Endothelial cell of umbilical vein (primary cell): ENCODE measurements around the gene CACNB4. TPM values are rescaled to one million over a fixed set of nuclear protein-coding genes. Genes with fewer than 3 reads are reported as not detected.
A peak's percentile ranks its signal among the peaks of the same experiment; 100 is the strongest.

ENCODE experiments used
- BruUV-seq: library from RNA; stranded (reverse); fragments of 400-500 nt; replicated peaks from 2 replicates; lab custom pipeline; 2021; lab: Mats Ljungman, UMichigan
- CTCF ChIA-PET: fragments of 300-600, 350-600 bp; sonication (Branson Sonifier 250); formaldehyde crosslinking; loops from one replicate; lab custom pipeline; 2021; ENCODE audit warnings: antibody characterized with exemption, inconsistent platforms; lab: Charles Lee
- POLR2A ChIA-PET: fragments of 300-600, 350-600 bp; sonication (Branson Sonifier 250); formaldehyde crosslinking; loops from one replicate; lab custom pipeline; 2021; ENCODE audit warnings: antibody characterized with exemption, inconsistent platforms; lab: Charles Lee
- DNase-seq: peaks from one replicate; pipeline ENCODE4 v3.0.0-alpha.2; 2011; ENCODE audit warnings: low read depth, low spot score
- FAIRE-seq: peaks from 2 replicates; lab custom pipeline; 2011; peaks lifted over from hg19 to GRCh38; lab: Jason Lieb, UNC
- H2AFZ ChIP-seq: 2 replicates; pipeline ENCODE4 v1.6.0; 2012; ENCODE audit warnings: low read depth, low read length, control low read depth, inconsistent platforms
- H3K27ac ChIP-seq: 2 replicates; pipeline ENCODE4 v1.5.1; 2011; ENCODE audit warnings: low read depth, mild to moderate bottlenecking, control low read depth, low read length, moderate library complexity; ENCODE audit not compliant: insufficient read depth
- H3K27me3 ChIP-seq, 2 experiments: 2 replicates each; pipeline versions ENCODE4 v1.6.0 to v1.6.1; 2011; ENCODE audit warnings: low read length in 2 of 2, mixed read lengths in 1 of 2; ENCODE audit not compliant: control insufficient read depth in 2 of 2, insufficient read depth in 2 of 2
- H3K36me3 ChIP-seq, 2 experiments: 2 replicates in 1 of 2; 3 replicates in 1 of 2; pipeline ENCODE4 v1.5.1; 2011; ENCODE audit warnings: low read length in 2 of 2, mild to moderate bottlenecking in 1 of 2, moderate library complexity in 1 of 2; ENCODE audit not compliant: control insufficient read depth in 2 of 2, insufficient read depth in 2 of 2; ENCODE audit errors: extremely low read depth in 1 of 2
- H3K4me1 ChIP-seq: 3 replicates; pipeline ENCODE4 v1.5.1; 2011; ENCODE audit warnings: mild to moderate bottlenecking, low read length; ENCODE audit not compliant: control insufficient read depth, insufficient read depth; ENCODE audit errors: extremely low read depth
- H3K4me2 ChIP-seq: 2 replicates; pipeline ENCODE4 v1.6.1; 2011; ENCODE audit warnings: low read length, control low read depth, mixed read lengths; ENCODE audit not compliant: insufficient read depth
- H3K4me3 ChIP-seq, 3 experiments: fragments of 200-600 bp in 1 of 3; sonication (generic), shearing (Covaris generic) in 1 of 3; replicated peaks in 1 of 3; 2 replicates each; pipeline ENCODE4 v1.5.1; 2011 to 2016; ENCODE audit warnings: control low read depth in 3 of 3, low read length in 3 of 3, mild to moderate bottlenecking in 2 of 3, inconsistent platforms in 1 of 3, low read depth in 1 of 3, moderate library complexity in 1 of 3; ENCODE audit not compliant: insufficient read depth in 1 of 3
- H3K79me2 ChIP-seq: 2 replicates; pipeline ENCODE4 v1.6.0; 2012; ENCODE audit warnings: low read length, inconsistent platforms; ENCODE audit not compliant: control insufficient read depth, insufficient read depth
- H3K9ac ChIP-seq: replicated peaks from 2 replicates; pipeline ENCODE3; 2011; ENCODE audit warnings: low read length, control low read depth; ENCODE audit not compliant: insufficient read depth; ENCODE audit errors: extremely low read depth
- H3K9me1 ChIP-seq: replicated peaks from 3 replicates; pipeline ENCODE4 v1.6.0; 2011; ENCODE audit warnings: mild to moderate bottlenecking, low read length; ENCODE audit not compliant: control insufficient read depth, insufficient read depth; ENCODE audit errors: extremely low read depth
- H3K9me3 ChIP-seq: replicated peaks from 2 replicates; pipeline ENCODE4 v1.5.1; 2012; ENCODE audit warnings: low read length, inconsistent platforms; ENCODE audit not compliant: control insufficient read depth, insufficient read depth
- H4K20me1 ChIP-seq: replicated peaks from 2 replicates; pipeline ENCODE3; 2011; ENCODE audit warnings: mild to moderate bottlenecking, low read length; ENCODE audit not compliant: control insufficient read depth, insufficient read depth; ENCODE audit errors: extremely low read depth
- FOS ChIP-seq: IDR thresholded peaks from 2 replicates; pipeline ENCODE4 v1.6.1; 2011; ENCODE audit warnings: mild to moderate bottlenecking, low read length, moderate library complexity, borderline replicate concordance; ENCODE audit not compliant: insufficient read depth
- GATA2 ChIP-seq: IDR thresholded peaks from 2 replicates; pipeline ENCODE4 v1.7.0; 2011; ENCODE audit warnings: low read depth, mild to moderate bottlenecking, moderate library complexity, mixed read lengths, low read length; ENCODE audit not compliant: insufficient read length, insufficient read depth
- JUN ChIP-seq: IDR thresholded peaks from 2 replicates; pipeline ENCODE4 v1.6.1; 2011; ENCODE audit warnings: borderline replicate concordance, low read depth; ENCODE audit not compliant: insufficient read length, insufficient read depth
- POLR2AphosphoS5 ChIP-seq: IDR thresholded peaks from 2 replicates; pipeline ENCODE4 v1.6.1; 2012; ENCODE audit warnings: low read depth, mild to moderate bottlenecking, control low read depth, low read length, moderate library complexity; ENCODE audit not compliant: insufficient read depth
- dilution Hi-C: fragments of 300-500 bp; cut with MboI; formaldehyde crosslinking; loops from one replicate; pipeline ENCODE4 v1.15.0; 2019; ENCODE audit warnings: low sequenced_read_pairs; ENCODE audit not compliant: extremely low pct_ligation_motif_present
- intact Hi-C: fragments of 100-400 bp; cut with micrococcal nuclease; formaldehyde crosslinking; loops from one replicate; pipeline ENCODE4 v1.10.0; 2022
- polyA plus RNA-seq, 4 experiments: library from polyadenylated mRNA; depleted of rRNA in 3 of 4; stranded (reverse) in 3 of 4; unstranded in 1 of 4; fragments of >200 nt; gene quantifications; 2 replicates each; pipeline versions ENCODE4 v1.2.1 to v1.2.3, GENCODE V29; 2011 to 2012; ENCODE audit warnings: missing spikeins in 1 of 4
- total RNA-seq: library from RNA; stranded (reverse); gene quantifications from 2 replicates; pipeline ENCODE4 v1.2.3, GENCODE V29; 2021
- TF ChIP-seq, protein P1 (sequence below): IDR thresholded peaks from 2 replicates; pipeline ENCODE4 v1.6.1; 2011; ENCODE audit not compliant: insufficient read depth, insufficient read length

Gene CACNB4
- total and polyA plus RNA-seq, 2 donors (not counting 3 experiments of a cell fraction or from before 2014, with no cell fraction given), result 0.23 to 0.58 TPM

DNA sequence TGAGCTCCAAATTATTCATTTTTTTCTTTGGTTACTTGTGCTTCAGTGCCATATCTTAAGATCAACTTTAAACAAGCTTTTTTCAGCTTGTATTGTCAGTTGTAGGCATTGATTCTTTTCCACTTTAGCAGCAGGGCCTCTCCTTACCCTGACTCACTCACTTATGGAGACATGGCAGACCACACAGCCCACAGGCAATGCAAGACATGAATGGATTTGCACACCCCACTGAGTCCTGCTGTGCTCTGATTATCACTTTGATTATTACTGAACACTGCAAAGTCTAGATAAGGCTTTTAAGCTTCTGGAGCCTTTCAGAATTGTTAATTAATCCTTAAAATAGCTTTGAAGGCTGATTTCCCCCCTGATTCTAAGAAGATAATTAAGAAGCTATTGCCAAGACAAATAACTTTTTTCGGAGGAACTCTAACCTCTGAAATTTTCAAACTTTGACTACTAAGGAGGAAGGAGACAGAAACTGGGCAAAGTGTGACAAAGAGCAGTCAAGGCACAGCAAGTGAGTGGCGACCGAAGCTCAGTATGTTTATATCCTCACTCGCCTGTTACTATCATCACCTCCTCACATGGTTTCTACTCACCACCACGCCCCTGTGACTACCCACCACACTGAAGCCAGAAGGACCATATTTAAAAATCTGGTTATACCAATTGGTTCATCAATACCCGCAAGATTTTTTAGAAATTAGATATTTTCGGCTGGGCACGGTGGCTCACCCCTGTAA, 43.3 kb downstream of the CACNB4 start:
- no TSS peak for BruUV-seq
- H3K36me3 ChIP-seq, result no peaks in the 10 kb centered on the region
- H3K9ac ChIP-seq, result no peak overlapping the region

DNA sequence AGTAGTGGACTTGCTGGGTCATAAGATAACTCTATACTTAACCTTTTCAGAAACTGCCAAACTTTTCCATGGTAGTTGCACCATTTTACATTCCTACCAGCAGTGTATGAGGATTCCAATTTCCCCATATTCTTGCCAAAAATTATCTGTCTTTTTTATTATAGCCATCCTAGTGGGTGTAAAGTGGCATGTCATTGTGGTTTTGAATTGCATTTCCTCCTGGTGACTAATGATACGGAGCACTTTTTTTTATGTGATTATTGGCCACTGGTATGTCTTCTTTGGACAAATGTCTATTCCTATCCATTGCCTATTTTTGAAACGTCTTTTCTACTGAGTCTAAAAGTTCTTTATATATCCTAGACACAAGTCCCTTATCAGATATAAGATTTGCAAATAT, 44.3 kb downstream of the CACNB4 start:
- Histone ChIP-seq H3K79me2 (no peaks in the 10 kb centered on the region), H3K4me3 (no peak overlapping the region), H3K27ac (no peak overlapping the region), H4K20me1 (no peaks in the 10 kb centered on the region), H3K9me3 (no peaks in the 10 kb centered on the region), H3K27me3 (peaks cover 1 to 3% of the 10 kb centered on the region in 2 experiments), H3K4me1 (no peaks in the 10 kb centered on the region), H3K9me1 (no peaks in the 10 kb centered on the region), H3K4me2 (no peak overlapping the region), H3K9ac (no peak overlapping the region), H2AFZ (no peak overlapping the region), H3K36me3 (no peaks in the 10 kb centered on the region)
- DNase-seq, result no peak
- BruUV-seq, result no TSS peak
- dilution Hi-C loops, result no loop called here
- POLR2A ChIA-PET, result no interaction called here
- no peak for FAIRE-seq
- CTCF ChIA-PET, result interaction anchor here (1.2 kb wide), 1 partner anchor 29 kb away, joined by 5 read pairs; no protein-coding TSS in a partner anchor
- intact Hi-C loops, result no loop called here
- TF ChIP-seq FOS, result peak; percentile 9
- no peak for TF ChIP-seq JUN

More for the DNA sequence above, 43.3 kb downstream of the CACNB4 start:
- no peak overlapping the region for H2AFZ ChIP-seq
- TF ChIP-seq GATA2 (no peak), FOS (no peak), JUN (no peak), POLR2AphosphoS5 (no peak)
- TF ChIP-seq, protein P1, sequence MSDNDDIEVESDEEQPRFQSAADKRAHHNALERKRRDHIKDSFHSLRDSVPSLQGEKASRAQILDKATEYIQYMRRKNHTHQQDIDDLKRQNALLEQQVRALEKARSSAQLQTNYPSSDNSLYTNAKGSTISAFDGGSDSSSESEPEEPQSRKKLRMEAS, result no peak
- H3K9me3 ChIP-seq, result no peaks in the 10 kb centered on the region
- H3K4me2 ChIP-seq, result no peak overlapping the region
- peaks cover 0 to 1% of the 10 kb centered on the region in 2 experiments for H3K27me3 ChIP-seq
- intact Hi-C loops, result no loop called here
- H3K9me1 ChIP-seq, result no peaks in the 10 kb centered on the region
- no peaks in the 10 kb centered on the region for H3K79me2 ChIP-seq
- no peak overlapping the region for H3K4me3 ChIP-seq
- no peak overlapping the region for H3K27ac ChIP-seq
- ChIA-PET CTCF (interaction anchor here (1.2 kb wide), 1 partner anchor 30 kb away, joined by 5 read pairs; no protein-coding TSS in a partner anchor), POLR2A (no interaction called here)
- dilution Hi-C loops, result no loop called here
- H4K20me1 ChIP-seq, result no peaks in the 10 kb centered on the region
- FAIRE-seq, result no peak
- H3K4me1 ChIP-seq, result no peaks in the 10 kb centered on the region
- no peak for DNase-seq
